ENCODE measurements around the gene FCN1.

The FCN1 gene

DNA sequence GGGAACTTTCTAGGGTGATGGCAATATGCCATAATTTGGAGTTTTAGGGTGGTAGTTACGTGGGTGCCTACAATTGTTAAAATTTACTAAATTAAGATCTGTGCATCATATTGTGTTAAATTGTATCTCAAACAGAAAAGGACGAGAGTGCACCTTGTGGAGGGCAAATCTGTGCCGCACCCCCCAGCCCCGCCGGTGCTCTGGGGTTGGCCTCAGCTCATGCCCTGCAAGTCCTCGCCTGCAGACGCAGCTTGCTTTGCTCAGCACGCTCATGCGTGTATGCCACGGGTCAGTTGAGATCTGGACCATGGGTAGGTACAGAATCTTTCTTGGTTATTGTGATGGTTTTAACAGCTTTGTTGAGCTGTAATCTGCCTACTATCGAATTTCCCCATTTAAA is 33.7 kb upstream of the FCN1 start:
- no peak for DNase-seq

DNA sequence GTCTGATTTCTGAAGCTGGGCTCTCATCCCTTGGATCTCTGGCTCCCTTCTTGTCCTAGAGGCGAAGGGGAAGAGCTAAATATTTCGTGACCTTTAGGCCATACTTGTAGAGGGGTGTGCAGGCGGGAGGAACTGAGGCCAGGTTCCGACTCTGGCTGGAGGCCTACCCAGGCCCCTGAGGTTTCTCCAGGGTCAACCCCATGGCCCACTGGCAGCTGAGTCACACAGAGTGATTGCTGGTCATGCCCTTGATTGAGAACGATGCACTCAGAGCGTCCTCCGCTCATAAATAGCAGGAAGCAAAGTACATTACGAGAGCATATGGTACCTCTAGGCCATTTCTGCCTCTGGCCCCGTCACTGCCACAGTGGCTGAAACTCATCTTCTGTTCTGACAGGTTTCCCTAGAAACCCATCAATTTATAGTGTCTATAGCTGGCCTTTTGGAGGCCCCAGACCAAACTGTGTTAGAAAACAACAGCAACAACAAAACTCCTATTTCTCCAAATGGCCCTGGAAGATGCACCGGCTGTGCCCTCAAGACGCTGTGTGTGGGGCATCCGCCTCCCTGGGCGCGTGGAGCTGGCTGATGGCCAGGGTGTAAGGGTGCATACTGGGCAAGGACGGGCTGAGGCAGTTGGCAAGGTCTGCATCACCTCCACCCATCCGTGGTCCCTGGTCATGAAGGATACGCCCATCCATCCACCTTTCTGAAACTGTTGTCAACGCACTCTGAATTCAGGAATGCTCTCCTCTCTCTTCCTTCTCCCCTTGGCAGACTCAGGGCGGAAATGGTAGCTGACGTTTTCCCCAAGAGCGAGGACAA is 32.9 kb upstream of the FCN1 start:
- no peak for DNase-seq

DNA sequence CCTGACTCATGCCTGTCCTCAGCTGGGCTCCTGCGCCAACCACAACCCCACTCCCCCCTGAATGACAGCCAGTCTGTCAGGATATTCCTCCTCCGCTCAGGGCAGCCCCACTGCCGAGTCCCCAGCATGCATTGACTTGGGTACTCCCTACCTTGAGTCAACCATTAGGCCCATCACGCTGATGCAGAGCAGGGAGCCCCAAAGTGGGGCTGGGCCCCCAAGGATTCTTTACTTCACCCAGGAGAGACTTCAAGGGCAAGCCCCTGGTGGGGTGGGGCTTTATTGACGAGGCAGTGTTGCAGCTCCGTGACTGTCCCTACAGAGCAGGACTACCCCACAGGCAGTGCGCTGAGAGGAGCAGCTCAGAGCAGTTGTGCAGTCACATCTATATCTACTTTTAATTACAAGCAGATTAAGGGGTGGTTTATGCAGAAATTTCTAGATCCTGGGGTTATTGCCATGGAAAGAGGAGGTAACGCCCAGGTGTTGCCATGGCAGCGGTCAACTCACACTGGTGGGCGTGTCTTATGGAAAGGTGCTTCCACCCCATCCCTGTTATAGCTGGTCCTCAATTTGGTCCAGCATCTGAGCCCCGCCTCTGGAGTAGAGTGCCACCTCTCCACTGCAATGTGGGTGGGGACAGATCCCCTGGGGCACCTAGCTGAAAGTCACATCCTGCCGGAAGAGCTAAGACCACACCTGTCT is 32.1 kb upstream of the FCN1 start:
- no peak for DNase-seq

DNA sequence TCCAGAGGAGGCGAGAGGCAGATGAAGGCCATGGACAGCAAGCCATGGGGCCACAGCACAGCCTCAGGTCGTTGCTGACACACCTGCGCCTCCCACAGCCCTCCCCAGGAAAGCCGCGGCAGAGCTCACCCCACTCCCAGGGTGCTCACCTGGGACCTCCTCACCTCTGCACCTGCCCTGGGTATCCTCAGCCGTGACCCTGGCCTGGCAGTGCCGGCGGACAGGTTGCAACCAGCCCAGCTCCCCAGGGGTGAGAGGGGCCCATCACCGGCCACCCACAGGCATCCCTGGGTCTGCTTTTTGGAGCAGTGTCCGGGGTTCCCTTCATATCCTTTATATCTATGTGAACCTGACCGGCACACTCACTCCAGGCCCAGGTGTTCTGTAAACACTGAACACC is 30.4 kb upstream of the FCN1 start:
- DNase-seq, result no peak

DNA sequence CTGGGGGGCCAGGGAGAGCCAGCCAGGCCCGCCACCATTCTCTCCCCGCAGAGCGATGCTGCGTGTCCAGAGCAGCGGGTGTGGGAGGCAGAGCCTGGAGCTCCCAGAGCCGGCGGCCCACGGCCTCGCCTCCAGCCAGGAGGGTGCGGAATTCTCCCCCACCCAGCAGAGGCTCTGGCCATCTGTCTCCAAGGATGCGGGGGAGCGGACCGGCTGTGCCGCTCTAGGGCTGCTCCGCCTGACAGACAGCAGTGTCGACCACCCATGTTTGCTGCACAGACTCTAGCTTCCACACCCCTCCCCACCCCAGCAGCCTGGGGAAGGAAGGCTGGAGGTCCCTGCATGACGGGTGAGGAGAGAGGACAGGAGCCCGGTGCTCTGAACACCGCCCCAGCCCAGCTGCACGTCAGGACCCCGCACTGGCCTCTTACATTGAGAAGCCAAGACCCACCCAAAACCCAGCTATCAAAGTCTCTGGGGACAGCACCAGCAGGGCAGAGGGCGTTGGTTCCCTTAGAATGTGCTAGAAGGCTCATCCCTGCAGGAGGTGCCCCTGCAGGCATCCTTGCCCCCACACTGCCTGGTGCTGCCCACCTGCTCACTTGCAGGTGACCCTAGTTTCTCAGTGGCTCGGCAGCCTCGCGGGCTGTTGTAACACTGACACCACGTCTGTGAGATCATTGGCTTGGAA is 29.7 kb upstream of the FCN1 start:
- no peak for DNase-seq

DNA sequence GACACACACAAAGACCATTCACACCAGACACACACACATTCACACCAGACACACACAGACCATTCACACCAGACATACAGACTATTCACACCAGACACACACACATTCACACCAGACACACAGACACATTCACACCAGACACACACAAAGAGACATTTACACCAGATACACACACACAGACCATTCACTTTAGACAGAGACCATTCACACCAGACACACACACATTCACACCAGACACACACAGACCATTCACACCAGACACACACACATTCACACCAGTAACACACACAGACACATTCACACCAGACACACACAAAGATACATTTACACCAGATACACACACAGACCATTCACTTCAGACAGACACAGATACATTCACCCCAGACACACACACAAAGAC is 29.0 kb upstream of the FCN1 start:
- no peak for DNase-seq

DNA sequence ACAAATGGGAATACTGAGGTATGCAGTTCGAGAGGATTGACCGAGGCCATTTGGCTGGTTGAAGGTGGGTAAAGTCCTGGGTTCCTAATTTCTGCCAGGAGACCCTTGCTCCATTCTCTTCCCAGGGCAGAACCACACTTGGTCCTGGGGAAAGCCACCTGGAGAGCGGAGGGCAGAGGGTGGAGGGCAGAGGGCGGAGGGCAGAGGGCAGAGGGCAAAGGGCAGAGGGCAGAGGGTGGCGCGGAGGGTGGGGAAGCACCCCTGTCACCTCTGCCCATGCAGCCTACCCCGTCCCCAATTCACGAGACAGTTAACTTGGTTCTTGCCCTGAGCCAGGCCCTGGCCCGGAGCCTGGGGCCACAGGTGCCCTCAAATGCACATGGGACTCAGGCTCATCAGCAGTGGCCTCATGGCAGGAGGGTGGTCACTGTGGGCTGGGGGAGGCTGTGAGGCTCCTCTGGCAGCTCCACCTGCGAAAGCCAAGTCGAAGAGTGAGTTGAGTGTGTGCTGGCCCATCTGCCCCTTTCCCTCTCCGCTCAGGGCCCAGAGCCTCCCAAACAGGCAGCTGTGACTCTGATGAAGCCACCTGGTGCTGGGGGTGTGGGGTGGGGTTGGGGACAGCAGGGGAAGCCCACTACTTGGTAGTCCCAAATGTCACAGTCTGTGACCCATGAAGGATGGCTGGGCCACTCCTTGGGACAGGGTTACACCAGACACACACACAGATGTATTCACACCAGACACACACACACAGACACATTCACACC is 28.0 kb upstream of the FCN1 start:
- no peak for DNase-seq

DNA sequence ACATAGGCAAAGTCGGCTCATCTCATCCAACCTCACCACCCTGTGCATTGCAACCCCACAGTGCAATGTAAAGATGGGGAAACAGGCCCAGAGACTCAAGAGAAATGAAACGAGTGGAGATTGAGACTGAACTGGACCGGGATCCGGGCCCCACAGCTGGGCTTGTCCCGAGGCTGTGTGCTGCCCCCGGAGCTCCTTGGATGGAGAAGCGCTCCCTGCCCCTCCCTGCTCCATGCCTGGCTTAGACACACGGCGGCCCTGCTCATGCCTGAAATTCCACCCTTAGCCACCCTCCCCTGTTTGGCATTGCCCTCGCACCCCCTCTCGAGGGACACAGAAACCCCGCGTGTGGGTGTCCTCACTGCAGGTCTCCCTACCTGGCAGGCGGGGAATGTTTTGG is 27.2 kb upstream of the FCN1 start:
- no peak for DNase-seq

DNA sequence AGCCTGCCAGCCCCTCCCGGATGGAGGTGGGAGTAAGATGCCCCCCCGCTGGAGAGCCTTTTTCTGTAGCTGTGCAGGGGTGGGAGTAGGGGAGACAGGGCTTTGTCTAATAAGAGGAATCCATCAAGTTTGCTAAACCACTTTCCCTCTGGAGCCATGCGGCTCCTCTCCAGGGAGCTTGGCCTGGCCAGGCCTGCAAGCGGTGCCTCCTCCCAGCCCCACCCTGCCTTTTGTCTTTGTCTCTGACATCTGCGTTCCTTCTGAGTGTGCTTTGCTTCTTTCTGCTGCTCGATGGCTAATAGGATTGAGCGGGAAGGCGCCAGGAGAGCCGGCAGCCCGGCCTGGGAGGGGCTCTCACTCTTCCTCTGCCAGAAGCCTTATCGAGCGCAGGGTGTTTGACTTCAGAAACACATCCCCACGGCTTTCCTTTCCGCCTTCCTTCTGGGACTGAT is 26.7 kb upstream of the FCN1 start:
- no peak for DNase-seq

DNA sequence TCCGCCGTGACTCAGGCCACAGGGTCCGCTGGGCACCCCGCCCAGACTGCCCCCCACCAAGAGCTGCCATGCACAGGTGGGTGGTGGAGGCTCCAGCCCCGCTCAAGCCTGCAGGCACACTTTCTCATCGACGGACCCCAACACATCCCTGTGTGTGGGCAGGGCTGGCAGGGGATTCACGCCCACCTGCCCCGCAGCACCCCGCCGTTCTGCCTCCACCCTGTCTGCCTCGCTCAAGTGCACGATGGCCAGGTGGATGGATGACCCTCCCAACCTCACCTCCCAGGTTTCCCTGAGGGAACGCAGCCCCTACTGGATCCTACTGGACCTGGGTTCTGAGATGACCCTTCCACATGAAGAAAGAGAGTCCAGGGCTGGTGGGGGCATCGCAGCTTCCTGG is 26.1 kb upstream of the FCN1 start:
- no peak for DNase-seq

DNA sequence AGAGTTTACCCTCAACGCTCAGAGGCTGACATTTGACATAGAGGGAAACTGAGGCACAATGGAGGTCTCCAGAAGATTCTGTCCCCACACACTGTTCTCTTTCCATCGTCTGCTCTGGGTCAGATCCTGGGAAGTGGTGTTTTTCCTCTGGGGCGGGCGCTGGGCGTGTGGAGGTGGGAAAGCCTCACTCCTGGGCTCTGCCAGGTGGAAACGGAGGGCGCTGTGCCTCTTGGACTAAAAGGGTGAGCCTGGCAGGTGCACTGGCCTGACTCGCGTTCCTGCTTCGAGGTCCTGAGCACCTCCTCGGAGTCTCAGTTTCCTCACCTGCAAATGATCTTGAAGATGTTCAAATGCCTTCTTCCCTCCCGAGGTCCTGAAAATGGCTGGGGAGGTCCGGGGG is 25.7 kb upstream of the FCN1 start:
- no peak for DNase-seq

DNA sequence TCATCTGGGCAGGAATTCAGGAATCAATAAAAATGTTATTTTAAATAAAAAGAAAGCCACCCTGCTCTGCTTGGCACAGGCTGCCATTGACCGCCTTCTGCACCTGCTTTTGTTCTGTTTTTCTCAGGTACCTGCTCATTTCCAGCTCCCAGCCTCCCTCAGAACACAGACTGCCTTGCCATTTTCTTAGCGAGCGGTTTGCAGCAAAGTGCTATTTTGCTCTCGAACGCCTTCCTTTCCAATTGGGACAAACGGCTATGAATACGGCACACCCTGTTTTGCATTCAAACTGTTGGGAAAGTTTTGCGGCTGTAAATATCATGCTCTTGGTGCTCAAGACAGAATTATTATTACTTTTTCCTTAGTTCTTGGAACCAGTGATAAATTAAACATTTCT is 25.1 kb upstream of the FCN1 start:
- no peak for DNase-seq

DNA sequence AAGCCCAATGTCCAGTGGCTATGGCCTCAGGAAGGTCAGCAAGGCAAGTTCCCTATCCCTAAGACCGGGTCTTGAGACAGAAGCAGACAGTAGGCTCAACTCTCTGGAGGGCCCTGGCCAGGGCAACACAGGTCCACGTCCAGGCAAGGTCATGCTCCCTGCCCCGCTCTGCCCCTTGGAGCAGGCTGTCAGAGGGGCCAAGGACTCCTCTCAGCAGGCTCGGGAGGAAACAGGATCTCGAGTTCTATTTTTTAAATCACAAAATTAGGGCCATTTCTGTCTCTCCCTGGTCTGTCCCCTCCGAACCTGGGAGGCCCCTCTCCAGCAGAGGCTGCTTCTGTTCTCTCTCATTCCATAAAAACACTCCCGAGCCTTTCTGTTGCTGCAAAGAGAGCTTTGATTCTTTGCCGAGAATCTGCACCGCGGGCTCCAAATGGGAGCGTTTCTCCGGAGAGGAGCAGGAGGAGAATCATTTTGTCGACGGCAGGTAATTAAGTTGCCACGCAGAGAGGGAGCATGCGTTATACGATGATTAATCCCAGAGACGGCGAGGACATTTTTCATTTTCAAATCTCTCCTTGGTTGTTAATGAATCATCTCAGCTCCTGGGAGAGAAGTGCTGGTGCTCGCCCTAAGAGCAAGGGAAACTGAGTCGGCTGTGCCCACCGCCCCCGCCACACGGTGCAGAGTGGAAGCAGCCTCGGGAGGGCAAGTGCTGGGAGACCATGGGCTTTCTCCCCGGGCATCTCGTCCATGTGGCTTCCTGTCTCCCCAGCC is 24.5 kb upstream of the FCN1 start:
- no peak for DNase-seq

DNA sequence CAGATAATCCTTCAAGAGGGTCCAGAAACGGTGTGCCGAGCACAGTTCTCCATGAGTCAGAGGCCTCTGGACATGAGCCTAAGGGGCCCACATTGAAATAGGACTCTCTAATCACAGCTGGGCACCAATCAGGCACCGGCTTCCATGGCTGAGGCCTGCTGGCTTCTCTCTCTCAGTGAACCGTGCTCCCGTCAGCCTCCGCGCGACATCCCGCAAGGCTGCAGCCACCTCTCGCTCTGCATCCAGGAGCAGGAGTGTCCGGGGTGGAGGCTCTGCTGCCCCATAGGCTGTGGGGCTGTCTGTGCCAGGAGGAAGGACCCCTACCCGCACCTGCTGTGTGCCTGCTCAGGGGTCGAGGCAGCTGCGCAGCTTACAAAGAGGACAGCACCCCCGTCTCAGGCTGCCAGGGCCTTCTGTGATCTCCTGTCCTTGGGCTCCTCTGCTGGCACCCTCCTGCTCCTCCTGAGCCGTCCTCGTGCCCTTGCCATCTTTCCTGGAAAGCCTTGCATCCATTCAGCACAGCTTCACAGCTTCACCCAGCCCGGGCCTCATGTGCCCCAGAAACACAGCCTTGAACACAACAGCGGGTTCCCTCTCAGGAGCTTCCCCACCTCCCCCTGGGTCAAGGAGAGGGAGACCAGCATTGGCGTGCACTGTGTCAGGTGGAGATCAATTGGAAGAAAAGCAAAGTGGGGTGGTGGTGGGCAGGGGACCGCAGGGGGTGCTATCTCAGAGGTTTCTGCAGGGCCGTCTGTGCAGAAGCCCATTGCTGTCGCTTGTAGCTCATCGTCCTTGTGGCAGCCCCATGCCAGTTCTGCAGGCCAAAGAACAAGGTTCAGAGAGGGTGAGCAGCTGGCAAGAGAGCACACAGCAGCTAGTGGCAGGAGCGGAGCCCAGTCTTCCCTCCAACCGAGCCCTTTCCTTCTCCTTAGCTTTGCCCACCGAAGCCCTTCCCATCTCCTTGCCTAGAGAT is 22.8 kb upstream of the FCN1 start:
- no peak for DNase-seq

DNA sequence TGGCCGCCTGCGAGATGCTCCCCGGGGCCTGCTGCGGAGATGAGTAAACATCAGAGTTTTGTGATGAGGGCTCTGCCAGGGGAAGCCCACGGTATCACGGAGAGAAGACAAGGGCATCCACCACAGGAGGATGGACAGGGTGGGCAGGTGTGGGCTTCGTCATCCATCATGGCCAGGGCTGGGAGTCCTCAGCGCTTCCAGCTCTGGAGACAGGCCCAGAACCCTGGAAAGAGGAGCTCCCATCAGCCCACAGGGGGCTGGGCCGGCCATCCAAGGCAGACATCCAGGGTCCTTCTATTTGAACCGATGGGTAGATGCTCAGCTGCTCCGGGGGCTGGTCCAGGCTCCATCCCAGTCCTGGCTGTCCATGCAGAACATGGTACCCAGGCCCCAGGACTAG is 22.1 kb upstream of the FCN1 start:
- DNase-seq, result no peak

DNA sequence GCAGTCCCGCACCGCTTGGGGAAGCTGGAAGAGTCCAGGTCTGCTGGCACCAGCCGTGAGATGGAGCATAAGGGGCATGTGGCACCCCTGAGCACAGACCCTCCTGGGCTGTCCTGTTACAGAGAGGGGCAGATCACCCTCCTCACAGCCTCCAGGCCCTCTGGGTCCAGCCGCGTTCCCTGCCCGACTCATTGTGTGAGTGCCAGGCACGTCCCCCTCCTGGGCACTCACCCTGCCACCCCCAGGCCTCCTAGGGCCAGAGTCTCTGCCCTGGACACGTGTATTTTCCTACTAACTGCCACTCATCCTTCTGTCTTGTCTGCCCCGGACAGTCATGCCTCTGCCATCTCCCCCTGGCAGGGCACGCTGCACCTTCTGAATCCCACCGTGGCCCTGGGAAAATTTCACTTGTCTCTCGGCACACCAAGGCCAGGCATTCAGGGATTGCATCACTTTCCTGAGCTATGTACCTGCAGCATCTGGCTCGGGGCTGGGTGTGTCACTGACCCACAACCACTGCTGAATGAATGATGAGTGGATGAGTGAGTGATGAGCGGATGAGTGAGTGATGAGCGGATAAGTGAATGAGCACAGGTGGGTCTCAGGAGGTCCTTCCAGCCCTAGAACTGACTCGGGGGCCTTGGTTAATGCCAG is 21.5 kb upstream of the FCN1 start:
- DNase-seq, result no peak

DNA sequence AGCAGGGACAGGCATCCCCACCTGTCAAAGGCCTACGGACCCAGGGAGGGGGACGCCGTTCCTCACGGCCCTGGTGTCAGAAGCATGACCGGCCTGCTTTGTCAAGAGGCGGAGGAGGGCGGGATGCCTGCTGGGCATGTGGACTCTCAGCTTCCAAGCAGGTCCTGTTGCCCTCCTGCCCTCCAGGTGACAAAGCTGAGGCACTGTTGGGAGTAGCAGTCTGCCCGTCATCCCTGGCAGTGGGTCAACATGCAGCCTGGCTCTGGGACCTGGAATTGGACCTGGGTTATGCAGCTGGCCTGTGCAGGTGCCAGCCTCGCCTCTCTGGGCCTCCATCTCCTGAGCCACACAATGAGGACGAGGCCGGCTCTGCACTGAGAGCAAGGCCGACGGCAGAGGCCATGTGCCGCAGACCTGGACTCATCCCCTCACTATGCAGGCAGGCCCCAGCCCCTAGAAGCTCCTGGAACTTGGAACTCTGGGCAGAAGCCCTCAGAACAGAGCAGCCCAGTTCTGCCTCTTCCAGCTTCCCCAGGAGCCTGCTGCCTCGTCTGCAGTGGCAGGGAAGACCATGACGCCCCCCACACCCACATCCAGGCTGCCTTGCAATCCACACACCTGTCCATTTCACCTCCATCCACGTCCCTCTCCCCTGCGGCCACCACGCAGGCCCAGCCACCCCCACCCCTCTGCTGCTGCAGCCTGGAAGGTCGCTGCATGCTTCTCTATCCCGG is 20.8 kb upstream of the FCN1 start:
- no peak for DNase-seq

DNA sequence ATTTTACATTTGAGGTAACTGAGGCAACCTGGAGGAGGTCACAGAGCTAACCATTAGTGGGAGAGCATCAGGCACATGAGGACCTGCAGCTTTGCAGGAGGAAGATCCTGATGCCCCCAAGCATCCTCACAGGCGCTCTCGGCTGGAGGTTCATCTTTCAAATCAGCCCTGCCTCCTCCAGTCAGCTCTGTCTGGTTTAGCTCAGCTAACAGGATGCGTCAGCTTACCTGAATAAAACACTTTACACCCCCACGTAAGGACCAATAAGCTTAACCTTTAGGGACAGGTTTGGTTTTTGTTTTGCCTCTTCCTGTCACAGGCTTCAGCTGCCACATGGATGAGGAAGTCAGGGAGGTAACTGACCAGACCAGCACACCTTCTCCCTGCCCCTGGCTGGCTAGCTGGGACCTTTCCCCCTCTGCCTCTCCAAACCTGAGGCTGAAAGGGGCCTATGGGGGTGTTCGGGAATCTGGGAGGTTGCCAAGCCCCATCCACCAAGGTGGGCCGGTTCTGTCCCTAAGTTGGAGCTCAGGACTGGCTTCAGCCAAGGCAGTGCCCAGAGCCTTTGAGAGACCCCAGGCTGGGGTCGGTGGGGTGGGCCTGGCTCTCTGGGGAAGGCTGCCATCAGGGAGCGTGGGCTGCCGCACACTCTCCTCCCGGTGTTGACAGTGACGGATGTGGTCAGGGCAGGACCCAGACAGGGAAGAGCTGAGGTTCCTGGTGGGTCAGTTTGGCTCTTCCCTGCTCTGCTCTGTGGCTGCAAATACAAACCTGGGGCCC is 20.0 kb upstream of the FCN1 start:
- DNase-seq, result no peak

DNA sequence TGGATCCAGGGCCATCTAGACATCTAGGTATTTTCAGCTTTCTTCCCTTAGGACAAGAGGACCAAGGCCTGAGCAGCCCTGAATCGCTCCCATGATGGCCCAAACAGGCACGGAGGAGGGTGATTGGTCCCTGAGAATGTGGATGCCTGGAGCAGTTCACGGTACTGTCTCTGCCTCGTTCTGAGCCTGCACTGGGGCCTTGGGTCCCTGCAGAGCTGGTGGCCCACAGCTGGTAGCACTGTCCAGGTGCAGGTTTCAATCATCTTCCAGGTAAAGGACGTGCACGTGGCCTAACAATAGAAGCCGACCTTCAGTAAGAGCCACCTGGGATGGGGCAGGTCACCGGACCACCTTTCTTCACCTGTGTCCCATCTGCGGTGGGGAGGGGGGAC is 19.4 kb upstream of the FCN1 start:
- DNase-seq, result no peak

All from activated CD4-positive, alpha-beta T cell treated with anti-CD3 and anti-CD28 coated beads, Interleukin-10, Interleukin-2, amounts not matched to agents 100 ng/mL and 50 ng/mL, durations not matched to agents 16 hours and 8 hours (primary cell).